ENCODE measurements around the gene RCCD1. TPM values are rescaled to one million over a fixed set of nuclear protein-coding genes. Genes with fewer than 3 reads are reported as not detected.

RCCD1 gene
- total and polyA plus RNA-seq, 9 of the 15 experiments (the other 6 are each of a cell fraction or from before 2014, with no cell fraction given), result 11.1 to 51.4 (median 24.7) TPM

GRCh38 chr15:90946538-90946937, 8.1 kb upstream of the RCCD1 start (continued):
- TF ChIP-seq MGA (IDR thresholded peaks at IDR 0.05) (no peak), FOXJ2 (tag; IDR thresholded peaks at IDR 0.05) (no peak), KAT8 (IDR thresholded peaks at IDR 0.05; ENCODE audit: low read depth) (no peak)

All from K562 (cell line).